D721Med (cell line): Measurements from ENCODE around the gene TYW5.

Experiments used
- DNase-seq: peaks from one replicate; pipeline ENCODE4 v3.0.0; 2011; ENCODE audit warnings: low spot score; ENCODE audit not compliant: insufficient read length
- FAIRE-seq: peaks from 2 replicates; lab custom pipeline; 2011; peaks lifted over from hg19 to GRCh38; lab: Jason Lieb, UNC
- CTCF ChIP-seq: IDR thresholded peaks from 2 replicates; pipeline ENCODE4 v1.5.1; 2012; ENCODE audit warnings: mild to moderate bottlenecking, control low read depth; ENCODE audit not compliant: insufficient read depth; ENCODE audit errors: missing control alignments

The TYW5 gene

GRCh38 chr2:199994371-199994770 is 39.1 kb upstream of the TYW5 start:
- no peak for FAIRE-seq
- no peak for DNase-seq
- TF ChIP-seq CTCF = no peak

- DNase-seq = no peak
- no peak for TF ChIP-seq CTCF
- no peak for FAIRE-seq
These were observed 37.0 kb upstream of the TYW5 start for GRCh38 chr2:199992296-199992695.

GRCh38 chr2:199991691-199992090 is 36.4 kb upstream of the TYW5 start:
- DNase-seq = no peak
- TF ChIP-seq CTCF = no peak
- FAIRE-seq = no peak

- no peak for TF ChIP-seq CTCF
- no peak for DNase-seq
- no peak for FAIRE-seq
These were observed 34.5 kb upstream of the TYW5 start for GRCh38 chr2:199989822-199990221.

GRCh38 chr2:199988151-199988550 is 32.9 kb upstream of the TYW5 start:
- FAIRE-seq (no peak), DNase-seq (no peak)
- no peak for TF ChIP-seq CTCF

- FAIRE-seq = no peak
- TF ChIP-seq CTCF = no peak
- no peak for DNase-seq
These were observed 32.3 kb upstream of the TYW5 start for GRCh38 chr2:199987586-199987985.

GRCh38 chr2:199985625-199986207 is 30.4 kb upstream of the TYW5 start:
- TF ChIP-seq CTCF = peak; percentile 82
- DNase-seq = no peak
- FAIRE-seq = no peak
